Measurements from ENCODE around the gene EP300. TPM values are rescaled to one million over a fixed set of nuclear protein-coding genes. Genes with fewer than 3 reads are reported as not detected.
"Not testable (repeated sequence)": the region's sequence is repeated elsewhere in the genome, so short reads cannot be mapped to it uniquely, and the experiment has no call there.

Gene EP300
- total RNA-seq, 2 donors from 2014 or later, result 58.9 to 65.8 TPM

- not testable (repeated sequence) for DNase-seq; H3K9me3 Mint-ChIP-seq; H3K4me1 Mint-ChIP-seq (ENCODE audit: low read depth); ATAC-seq (replicated peaks in 1 of 2); H3K27me3 Mint-ChIP-seq (ENCODE audit: low read depth); H3K27ac Mint-ChIP-seq; H3K4me3 Mint-ChIP-seq
- peaks cover 5 to 14% of the 10 kb centered on the region in 2 donors for H3K36me3 Mint-ChIP-seq (ENCODE audit: insufficient read depth in 2 of 2)
These were observed 88.0 kb downstream of the EP300 start for GRCh38 chr22:41180362-41180761.

- Mint-ChIP-seq H3K9me3 (no peaks in the 10 kb centered on the region), H3K27ac (no peak overlapping the region), H3K4me3 (no peak overlapping the region), H3K27me3 (ENCODE audit: low read depth) (no peaks in the 10 kb centered on the region), H3K4me1 (ENCODE audit: low read depth) (no peaks in the 10 kb centered on the region), H3K36me3 (ENCODE audit: insufficient read depth in 2 of 2) (peaks cover 5 to 14% of the 10 kb centered on the region in 2 donors)
- DNase-seq (no peak), ATAC-seq (replicated peaks in 1 of 2) (no peak)
These were observed 88.5 kb downstream of the EP300 start for GRCh38 chr22:41180926-41181325.

- Mint-ChIP-seq H3K9me3 (no peaks in the 10 kb centered on the region), H3K27ac (no peak overlapping the region), H3K4me3 (no peak overlapping the region), H3K36me3 (ENCODE audit: insufficient read depth in 2 of 2) (peaks cover 2 to 11% of the 10 kb centered on the region in 2 donors), H3K27me3 (ENCODE audit: low read depth) (no peaks in the 10 kb centered on the region), H3K4me1 (ENCODE audit: low read depth) (no peaks in the 10 kb centered on the region)
- no peak for ATAC-seq (replicated peaks in 1 of 2)
- DNase-seq, result no peak
These were observed 89.2 kb downstream of the EP300 start for GRCh38 chr22:41181349-41182241.

- no peak for ATAC-seq (replicated peaks in 1 of 2)
- no peaks in the 10 kb centered on the region for H3K4me1 Mint-ChIP-seq (ENCODE audit: low read depth)
- no peak overlapping the region for H3K27ac Mint-ChIP-seq
- H3K36me3 Mint-ChIP-seq (ENCODE audit: insufficient read depth in 2 of 2), result no peaks in the 10 kb centered on the region
- H3K27me3 Mint-ChIP-seq (ENCODE audit: low read depth), result no peaks in the 10 kb centered on the region
- no peak overlapping the region for H3K4me3 Mint-ChIP-seq
- no peaks in the 10 kb centered on the region for H3K9me3 Mint-ChIP-seq
- DNase-seq, result no peak
These were observed 92.3 kb downstream of the EP300 start for GRCh38 chr22:41184679-41185078.

- DNase-seq (no peak), ATAC-seq (replicated peaks in 1 of 2) (no peak)
- Mint-ChIP-seq H3K36me3 (ENCODE audit: insufficient read depth in 2 of 2) (no peaks in the 10 kb centered on the region), H3K27ac (no peak overlapping the region), H3K4me3 (no peak overlapping the region), H3K9me3 (no peaks in the 10 kb centered on the region), H3K4me1 (ENCODE audit: low read depth) (no peaks in the 10 kb centered on the region), H3K27me3 (ENCODE audit: low read depth) (no peaks in the 10 kb centered on the region)
These were observed 99.1 kb downstream of the EP300 start for GRCh38 chr22:41191467-41191866.

- H3K4me3 Mint-ChIP-seq, result no peak overlapping the region
These were observed 101.4 kb downstream of the EP300 start for GRCh38 chr22:41193829-41194228.

GRCh38 chr22:41197038-41197972 lies 104.9 kb downstream of the EP300 start:
- ATAC-seq (replicated peaks in 1 of 2), result peak; percentile 91 to 94
- peak overlapping the region; percentile 91 to 92 for H3K4me3 Mint-ChIP-seq
- H3K27ac Mint-ChIP-seq, result no peak overlapping the region
- no peaks in the 10 kb centered on the region for H3K9me3 Mint-ChIP-seq
- DNase-seq, result peak; percentile 86 to 88
- peaks cover 9% of the 10 kb centered on the region for H3K27me3 Mint-ChIP-seq (ENCODE audit: low read depth)
- H3K36me3 Mint-ChIP-seq (ENCODE audit: insufficient read depth in 2 of 2), result no peaks in the 10 kb centered on the region
- peaks cover 11% of the 10 kb centered on the region for H3K4me1 Mint-ChIP-seq (ENCODE audit: low read depth)

More at GRCh38 chr22:41193829-41194228, 101.4 kb downstream of the EP300 start:
- H3K9me3 Mint-ChIP-seq, result no peaks in the 10 kb centered on the region
- no peak overlapping the region for H3K27ac Mint-ChIP-seq
- H3K27me3 Mint-ChIP-seq (ENCODE audit: low read depth), result no peaks in the 10 kb centered on the region
- no peak for ATAC-seq (replicated peaks in 1 of 2)
- H3K4me1 Mint-ChIP-seq (ENCODE audit: low read depth), result peaks cover 11% of the 10 kb centered on the region
- no peak for DNase-seq
- H3K36me3 Mint-ChIP-seq (ENCODE audit: insufficient read depth in 2 of 2), result no peaks in the 10 kb centered on the region

GRCh38 chr22:41198027-41198580 lies 105.7 kb downstream of the EP300 start:
- H3K27me3 Mint-ChIP-seq (ENCODE audit: low read depth), result peaks cover 9% of the 10 kb centered on the region
- ATAC-seq (replicated peaks in 1 of 2), result peak; percentile 53 to 59
- H3K27ac Mint-ChIP-seq, result peak overlapping the region; percentile 43

GRCh38 chr22:41201141-41201540 lies 108.7 kb downstream of the EP300 start:
- no peak for DNase-seq
- H3K9me3 Mint-ChIP-seq, result no peaks in the 10 kb centered on the region
- ATAC-seq (replicated peaks in 1 of 2), result no peak
- H3K27ac Mint-ChIP-seq, result no peak overlapping the region
- peaks cover 9% of the 10 kb centered on the region for H3K27me3 Mint-ChIP-seq (ENCODE audit: low read depth)
- H3K4me1 Mint-ChIP-seq (ENCODE audit: low read depth), result peaks cover 27% of the 10 kb centered on the region
- no peak overlapping the region for H3K4me3 Mint-ChIP-seq
- peaks cover 2 to 4% of the 10 kb centered on the region in 2 donors for H3K36me3 Mint-ChIP-seq (ENCODE audit: insufficient read depth in 2 of 2)

More at GRCh38 chr22:41198027-41198580, 105.7 kb downstream of the EP300 start:
- peak; percentile 57 to 72 for DNase-seq
- Mint-ChIP-seq H3K4me1 (ENCODE audit: low read depth) (peaks cover 11% of the 10 kb centered on the region), H3K9me3 (no peaks in the 10 kb centered on the region), H3K36me3 (ENCODE audit: insufficient read depth in 2 of 2) (no peaks in the 10 kb centered on the region), H3K4me3 (peak overlapping the region; percentile 91 to 92)

- H3K27me3 Mint-ChIP-seq (ENCODE audit: low read depth), result peaks cover 9% of the 10 kb centered on the region
- no peaks in the 10 kb centered on the region for H3K9me3 Mint-ChIP-seq
- H3K27ac Mint-ChIP-seq, result no peak overlapping the region
- peaks cover 37% of the 10 kb centered on the region for H3K4me1 Mint-ChIP-seq (ENCODE audit: low read depth)
- no peak for ATAC-seq (replicated peaks in 1 of 2)
- peaks cover 2 to 4% of the 10 kb centered on the region in 2 donors for H3K36me3 Mint-ChIP-seq (ENCODE audit: insufficient read depth in 2 of 2)
- H3K4me3 Mint-ChIP-seq, result no peak overlapping the region
- no peak for DNase-seq
These were observed 110.7 kb downstream of the EP300 start for GRCh38 chr22:41203118-41203517.

- Mint-ChIP-seq H3K4me1 (ENCODE audit: low read depth) (peaks cover 41% of the 10 kb centered on the region), H3K27me3 (ENCODE audit: low read depth) (peaks cover 9% of the 10 kb centered on the region), H3K9me3 (no peaks in the 10 kb centered on the region), H3K4me3 (peak overlapping the region in 1 of 2 donors; percentile 62), H3K36me3 (ENCODE audit: insufficient read depth in 2 of 2) (peaks cover 2 to 5% of the 10 kb centered on the region in 2 donors), H3K27ac (no peak overlapping the region)
- DNase-seq (no peak), ATAC-seq (replicated peaks in 1 of 2) (no peak)
These were observed 111.7 kb downstream of the EP300 start for GRCh38 chr22:41204066-41204465.

- peak within 1 kb of the TSS; percentile 72 for H3K27ac Mint-ChIP-seq
- H3K27me3 Mint-ChIP-seq (ENCODE audit: low read depth), result no peaks in the 10 kb centered on the region
These were observed 112.9 kb downstream of the EP300 start, which contains the start of gene L3MBTL2 for GRCh38 chr22:41204992-41205900. Gene L3MBTL2 (plus strand): TSS chr22:41205312. CDS start chr22:41205363, 51 bp downstream.

More at GRCh38 chr22:41204992-41205900, 112.9 kb downstream of the EP300 start, which contains the start of gene L3MBTL2:
- Mint-ChIP-seq H3K4me3 (peak within 1 kb of the TSS; percentile 79 to 92), H3K36me3 (ENCODE audit: insufficient read depth in 2 of 2) (peaks cover 2 to 8% of the 10 kb centered on the region in 2 donors), H3K9me3 (no peaks in the 10 kb centered on the region), H3K4me1 (ENCODE audit: low read depth) (peaks cover 41% of the 10 kb centered on the region)
- peak; percentile 98 to 99 for DNase-seq
- peak; percentile 100 for ATAC-seq (replicated peaks in 1 of 2)

Measured in activated T-cell treated with anti-CD3 and anti-CD28 coated beads, Interleukin-2, amount 50 U/mL, for 72 hours (primary cell).